HepG2 (cell line): Measurements from ENCODE around the gene TMEM38B. TPM values are rescaled to one million over a fixed set of nuclear protein-coding genes. Genes with fewer than 3 reads are reported as not detected.
A peak's percentile ranks its signal among the peaks of the same experiment; 100 is the strongest.

Experiments
- ATAC-seq: fragments of 200-7000 bp; cut with Tn5 transposase; 3 replicates; pipeline ENCODE4 v1.9.1; 2020; ENCODE audit warnings: mild to moderate bottlenecking, moderate library complexity
- BruUV-seq: library from RNA; stranded (reverse); fragments of 400-500 nt; replicated peaks from 2 replicates; lab custom pipeline; 2021; lab: Mats Ljungman, UMichigan
- CTCF ChIA-PET: fragments of 300-600 bp; formaldehyde crosslinking; extraction: SDS; loops from one replicate; lab custom pipeline; 2021; ENCODE audit warnings: low total read pairs, inconsistent platforms, low intra/inter-chr PET ratio; lab: Yijun Ruan, JAX
- POLR2A ChIA-PET: fragments of 350-600 bp; sonication (Branson Sonifier 250); formaldehyde crosslinking; loops from one replicate; lab custom pipeline; 2020; ENCODE audit warnings: antibody characterized with exemption, inconsistent platforms; lab: Yijun Ruan, JAX
- DNase-seq: peaks from one replicate; pipeline ENCODE4 v3.0.0-alpha.2; 2015; ENCODE audit warnings: low spot score
- FAIRE-seq: peaks from 3 replicates; lab custom pipeline; 2011; peaks lifted over from hg19 to GRCh38; lab: Jason Lieb, UNC
- H2AFZ ChIP-seq: one replicate; pipeline ENCODE4 v1.6.1; 2011; ENCODE audit warnings: low read length, inconsistent platforms
- H3K27ac ChIP-seq: fragments of 300-600 bp; 3 replicates; pipeline ENCODE4 v1.8.0; 2011; ENCODE audit warnings: mixed run types, mild to moderate bottlenecking, mixed read lengths, low read length, inconsistent platforms; ENCODE audit not compliant: insufficient read depth; ENCODE audit errors: extremely low read length
- H3K27me3 ChIP-seq, 2 experiments: fragments of 200-600 bp in 1 of 2; 2 replicates in 1 of 2; 3 replicates in 1 of 2; pipeline versions ENCODE4 v1.6.0 to v1.8.0; 2011; ENCODE audit warnings: low read length in 2 of 2, mild to moderate bottlenecking in 2 of 2, moderate library complexity in 2 of 2, inconsistent platforms in 1 of 2; ENCODE audit not compliant: insufficient read depth in 2 of 2, control insufficient read depth in 1 of 2
- H3K36me3 ChIP-seq, 2 experiments: fragments of 200-600 bp in 1 of 2; replicated peaks in 1 of 2; 2 replicates in 1 of 2; 3 replicates in 1 of 2; pipeline versions ENCODE4 v1.5.1 to v1.8.0; 2011; ENCODE audit warnings: low read length in 2 of 2, inconsistent platforms in 1 of 2; ENCODE audit not compliant: insufficient read depth in 2 of 2, control insufficient read depth in 1 of 2
- H3K4me1 ChIP-seq: 2 replicates; pipeline ENCODE4 v1.5.1; 2012; ENCODE audit warnings: low read length, inconsistent platforms; ENCODE audit not compliant: insufficient read depth
- H3K4me2 ChIP-seq: 2 replicates; pipeline ENCODE4 v1.6.0; 2011; ENCODE audit warnings: low read depth, low read length, inconsistent platforms
- H3K4me3 ChIP-seq, 3 experiments: fragments of 200-600 bp in 1 of 3; sonication (generic), shearing (Covaris generic) in 1 of 3; replicated peaks in 1 of 3; 2 replicates each; pipeline ENCODE4 v1.5.1; 2011 to 2016; ENCODE audit warnings: low read length in 3 of 3, inconsistent platforms in 2 of 3, low read depth in 2 of 3, mild to moderate bottlenecking in 2 of 3, control low read depth in 1 of 3, mixed read lengths in 1 of 3; ENCODE audit not compliant: insufficient read depth in 1 of 3
- H3K79me2 ChIP-seq: one replicate; pipeline ENCODE4 v1.6.1; 2011; ENCODE audit warnings: low read length, inconsistent platforms; ENCODE audit not compliant: insufficient read depth
- H3K9ac ChIP-seq: 2 replicates; pipeline ENCODE4 v1.6.0; 2011; ENCODE audit warnings: mild to moderate bottlenecking, low read depth, low read length, inconsistent platforms; ENCODE audit not compliant: insufficient read depth
- H3K9me3 ChIP-seq: 2 replicates; pipeline ENCODE4 v1.5.1; 2012; ENCODE audit warnings: mild to moderate bottlenecking, low read length
- H4K20me1 ChIP-seq: 2 replicates; pipeline ENCODE4 v1.6.0; 2011; ENCODE audit warnings: inconsistent platforms, mild to moderate bottlenecking, low read length, moderate library complexity; ENCODE audit not compliant: insufficient read depth
- HBP1 ChIP-seq: IDR thresholded peaks from 2 replicates; pipeline ENCODE4 v1.6.1; 2016; ENCODE audit warnings: low read depth, control low read depth
- HNF4A ChIP-seq: sonication (generic); formaldehyde crosslinking; IDR thresholded peaks from 2 replicates; pipeline ENCODE4 v1.4.0; 2020; ENCODE audit warnings: missing genetic modification reagents
- HNF4G ChIP-seq, 2 experiments: sonication (generic) in 1 of 2; formaldehyde crosslinking in 1 of 2; IDR thresholded peaks; 2 replicates each; pipeline versions ENCODE4 v1.4.0 to v1.6.1; 2011 to 2020; ENCODE audit warnings: borderline replicate concordance in 2 of 2, low read depth in 2 of 2, mild to moderate bottlenecking in 2 of 2, low read length in 1 of 2, missing genetic modification reagents in 1 of 2, moderate library complexity in 1 of 2
- MBD4 ChIP-seq: IDR thresholded peaks from 2 replicates; pipeline ENCODE4 v1.6.1; 2012; ENCODE audit warnings: low read length, inconsistent platforms, borderline replicate concordance
- MYC ChIP-seq: sonication (generic); formaldehyde crosslinking; IDR thresholded peaks from 2 replicates; pipeline ENCODE4 v1.9.0; 2021; ENCODE audit warnings: missing genetic modification reagents, borderline replicate concordance
- STAG1 ChIP-seq: sonication (generic); formaldehyde crosslinking; IDR thresholded peaks from 2 replicates; pipeline ENCODE4 v1.4.0; 2020; ENCODE audit warnings: missing genetic modification reagents
- TBL1XR1 ChIP-seq: fragments of 150-350 bp; IDR thresholded peaks from 2 replicates; pipeline ENCODE4 v1.6.1; 2014; ENCODE audit warnings: borderline replicate concordance, low read length; ENCODE audit not compliant: partially characterized antibody
- ZNF367 ChIP-seq: sonication (generic); formaldehyde crosslinking; IDR thresholded peaks from 2 replicates; pipeline ENCODE4 v1.4.0; 2020; ENCODE audit warnings: missing genetic modification reagents, borderline replicate concordance
- ZNF512B ChIP-seq: sonication (generic); formaldehyde crosslinking; IDR thresholded peaks from 2 replicates; pipeline ENCODE4 v1.5.1; 2020; ENCODE audit warnings: missing genetic modification reagents, mild to moderate bottlenecking, borderline replicate concordance
- ZNF644 ChIP-seq: IDR thresholded peaks from 2 replicates; pipeline ENCODE4 v1.6.1; 2016; ENCODE audit warnings: low read depth
- ZNF687 ChIP-seq: sonication (generic); formaldehyde crosslinking; IDR thresholded peaks from 2 replicates; pipeline ENCODE4 v1.5.1; 2020; ENCODE audit warnings: mild to moderate bottlenecking, missing genetic modification reagents, moderate library complexity
- ZSCAN5A ChIP-seq: sonication (generic); formaldehyde crosslinking; IDR thresholded peaks from 2 replicates; pipeline ENCODE4 v1.8.0; 2022; ENCODE audit warnings: mild to moderate bottlenecking, missing genetic modification reagents, borderline replicate concordance
- WGBS: methylation state at CpG from one replicate; pipeline ENCODE4 v1.1.6; 2017; ENCODE audit warnings: low lambda C conversion rate; 5-methylcytosine and 5-hydroxymethylcytosine counted together
- in situ Hi-C: cut with HindIII; loops from 2 replicates; pipeline ENCODE4 v1.10.0; 2017; ENCODE audit warnings: low pct_unique_long_range_greater_than_20kb; ENCODE audit not compliant: extremely low pct_ligation_motif_present
- intact Hi-C: fragments of 100-400 bp; cut with micrococcal nuclease; formaldehyde crosslinking; loops from one replicate; pipeline ENCODE4 v1.10.0; 2022; ENCODE audit not compliant: unreplicated experiment
- polyA plus RNA-seq, 8 experiments: library from polyadenylated mRNA; depleted of rRNA in 3 of 8; stranded (reverse) in 7 of 8; unstranded in 1 of 8; fragments of >200 nt; fragmentation: Illumina TruSeq in 4 of 8; extraction: Trizol in 4 of 8; gene quantifications; 2 replicates each; pipeline versions ENCODE4 v1.2.1 to v1.2.3, GENCODE V29; 2011 to 2016; ENCODE audit warnings: low read depth in 4 of 8, missing spikeins in 1 of 8, mixed read lengths in 1 of 8; ENCODE audit not compliant: insufficient read depth in 1 of 8
- total RNA-seq, 5 experiments: library from RNA; depleted of rRNA; stranded (reverse); fragments of >200 nt; fragmentation: Illumina TruSeq; extraction: Trizol; gene quantifications; 2 replicates each; pipeline ENCODE4 v1.2.3, GENCODE V29; 2016; ENCODE audit warnings: low read depth in 1 of 5
- TF ChIP-seq, protein P1 (sequence below): sonication (generic); formaldehyde crosslinking; IDR thresholded peaks from 2 replicates; pipeline ENCODE4 v1.4.0; 2020; ENCODE audit warnings: low read depth, mild to moderate bottlenecking, missing genetic modification reagents

The TMEM38B gene
- total and polyA plus RNA-seq, 2 of the 13 experiments (the other 11 are each of a cell fraction or from before 2014, with no cell fraction given) = 13.4 to 32.4 TPM

GRCh38 chr9:105737205-105737604 lies 42.9 kb downstream of the TMEM38B start:
- no peak overlapping the region for H3K27ac ChIP-seq
- no peak overlapping the region for H3K4me3 ChIP-seq
- ChIA-PET CTCF (no interaction called here), POLR2A (no interaction called here)
- DNase-seq = peak; percentile 32
- FAIRE-seq = no peak
- BruUV-seq = no TSS peak
- peak; percentile 91 for ATAC-seq
- no peaks in the 10 kb centered on the region for H3K36me3 ChIP-seq
- no peak overlapping the region for H2AFZ ChIP-seq
- H3K79me2 ChIP-seq = no peaks in the 10 kb centered on the region
- H3K27me3 ChIP-seq = no peaks in the 10 kb centered on the region
- peaks cover 20% of the 10 kb centered on the region for H3K4me1 ChIP-seq
- H3K4me2 ChIP-seq = no peak overlapping the region
- intact Hi-C loops = no loop called here
- WGBS = 100% methylated on average over 3 of the region's 4 CpGs
- H3K9me3 ChIP-seq = peaks cover 31% of the 10 kb centered on the region
- in situ Hi-C loops = no loop called here
- no peaks in the 10 kb centered on the region for H4K20me1 ChIP-seq
- H3K9ac ChIP-seq = no peak overlapping the region
- TF ChIP-seq ZNF644 (CRISPR knock-in tag) (peak; percentile 33; the same call in 1 of the 2 replicates), ZSCAN5A (CRISPR knock-in tag) (no peak), STAG1 (CRISPR knock-in tag) (no peak), HNF4A (CRISPR knock-in tag) (peak; percentile 73), MYC (CRISPR knock-in tag) (peak; percentile 30; the same call in 1 of the 2 replicates), HBP1 (CRISPR knock-in tag) (no peak), TBL1XR1 (no peak), ZNF512B (CRISPR knock-in tag) (no peak), HNF4G (IDR thresholded peaks at IDR 0.05; ENCODE audit: borderline replicate concordance, low read depth, low read length) (0 out of 2 replicates have a peak, but pooled peaks have one; percentile 32), HNF4G (CRISPR knock-in tag; IDR thresholded peaks at IDR 0.05; ENCODE audit: borderline replicate concordance, low read depth) (no peak), ZNF367 (no peak), ZNF687 (CRISPR knock-in tag) (peak; percentile 40), MBD4 (no peak)
- TF ChIP-seq, protein P1, sequence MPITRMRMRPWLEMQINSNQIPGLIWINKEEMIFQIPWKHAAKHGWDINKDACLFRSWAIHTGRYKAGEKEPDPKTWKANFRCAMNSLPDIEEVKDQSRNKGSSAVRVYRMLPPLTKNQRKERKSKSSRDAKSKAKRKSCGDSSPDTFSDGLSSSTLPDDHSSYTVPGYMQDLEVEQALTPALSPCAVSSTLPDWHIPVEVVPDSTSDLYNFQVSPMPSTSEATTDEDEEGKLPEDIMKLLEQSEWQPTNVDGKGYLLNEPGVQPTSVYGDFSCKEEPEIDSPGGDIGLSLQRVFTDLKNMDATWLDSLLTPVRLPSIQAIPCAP = no peak
